Measurements from ENCODE around the gene TNS1. TPM values are rescaled to one million over a fixed set of nuclear protein-coding genes. Genes with fewer than 3 reads are reported as not detected.

The TNS1 gene
- total RNA-seq, 1 experiment from 2014 or later = 3.4 TPM

- H3K4me1 ChIP-seq (ENCODE audit: insufficient read depth, low read length) = no peaks in the 10 kb centered on the region
- no peak overlapping the region for H4K8ac ChIP-seq (replicated peaks; ENCODE audit: insufficient read length, low read depth, low read length)
- H3K18ac ChIP-seq (ENCODE audit: insufficient read length, low read depth, low read length) = no peak overlapping the region
- Mint-ChIP-seq H3K4me3 (no peak overlapping the region), H3K9me3 (no peaks in the 10 kb centered on the region), H3K27ac (no peak overlapping the region; a peak in 1 of 7 replicates), H3K27me3 (ENCODE audit: low read depth) (peaks cover 7% of the 10 kb centered on the region), H3K36me3 (ENCODE audit: insufficient read depth in 1 of 3, low read depth in 3 of 3) (no peaks in the 10 kb centered on the region), H3K4me1 (no peaks in the 10 kb centered on the region)
- no peak overlapping the region for H2BK15ac ChIP-seq (ENCODE audit: low read depth, low read length)
- no peaks in the 10 kb centered on the region for H3K79me1 ChIP-seq (ENCODE audit: insufficient read depth, low read depth, low read length, poor library complexity, severe bottlenecking)
- no peak overlapping the region for H2AK5ac ChIP-seq (ENCODE audit: insufficient read length, low read length)
- H3K4ac ChIP-seq (ENCODE audit: low read depth, low read length) = no peak overlapping the region
- no peak overlapping the region for H2BK5ac ChIP-seq (ENCODE audit: insufficient read length, low read length)
- H4K20me1 ChIP-seq (ENCODE audit: control insufficient read depth, insufficient read depth, insufficient read length) = no peaks in the 10 kb centered on the region
- no peak overlapping the region for H3K56ac ChIP-seq (ENCODE audit: insufficient read length, low read depth, low read length)
- H4K5ac ChIP-seq (ENCODE audit: insufficient read length, low read depth, low read length) = no peak overlapping the region
- H2BK20ac ChIP-seq (ENCODE audit: low read depth, low read length, poor library complexity, severe bottlenecking) = no peak overlapping the region
- no peak overlapping the region for H3K14ac ChIP-seq (ENCODE audit: insufficient read depth, low read length)
- H3T11ph ChIP-seq (ENCODE audit: low read length) = no peak overlapping the region
- H3K4me2 ChIP-seq (ENCODE audit: insufficient read depth, insufficient read length, low read length) = no peak overlapping the region
- no peak for DNase-seq
- H3K27me3 ChIP-seq (ENCODE audit: insufficient read depth, low read length) = no peaks in the 10 kb centered on the region
- no CpG with 5 or more reads among the region's 4 CpGs for WGBS (ENCODE audit: extremely low coverage, insufficient read length, low lambda C conversion rate)
- no peaks in the 10 kb centered on the region for H3K79me2 ChIP-seq (ENCODE audit: insufficient read depth, low read length)
- TF ChIP-seq CTCF (conservative IDR thresholded peaks at IDR 0.05) = peak; percentile 33; the same call in 2 of the 3 replicates
- no peak overlapping the region for H2BK12ac ChIP-seq (ENCODE audit: insufficient read length, low read depth, low read length)
- no peak overlapping the region for H4K91ac ChIP-seq (ENCODE audit: insufficient read length, low read depth, low read length)
- H2AFZ ChIP-seq (ENCODE audit: low read length) = no peak overlapping the region
- H3K27ac ChIP-seq (ENCODE audit: insufficient read length, low read depth, low read length) = no peak overlapping the region
- no peak overlapping the region for H2BK120ac ChIP-seq (ENCODE audit: low read depth, low read length, poor library complexity, severe bottlenecking)
- no peak overlapping the region for H3K9ac ChIP-seq (ENCODE audit: extremely low read depth, insufficient read length, low read length)
- no peak overlapping the region for H3K23ac ChIP-seq (ENCODE audit: insufficient read length, low read depth, low read length)
- no peaks in the 10 kb centered on the region for H3K23me2 ChIP-seq (ENCODE audit: insufficient read length, low read depth, low read length, poor library complexity, severe bottlenecking)
- H3K9me3 ChIP-seq (ENCODE audit: control insufficient read depth, low read depth, low read length) = no peaks in the 10 kb centered on the region
Observed at GRCh38 chr2:217775920-217776503, 226.8 kb downstream of the TNS1 start.
